Prostate gland (tissue), 2 donors: ENCODE measurements around the gene RIMBP2. TPM values are rescaled to one million over a fixed set of nuclear protein-coding genes. Genes with fewer than 3 reads are reported as not detected.

Experiments
- DNase-seq: peaks from one replicate; pipeline ENCODE4 v3.0.0-alpha.2; 2019; ENCODE audit warnings: low spot score
- H3K27ac ChIP-seq, 2 donors: fragments of 200-600 bp; sonication (generic); 2 replicates each; pipeline ENCODE4 v1.5.1; 2017 to 2019
- H3K27me3 ChIP-seq: fragments of 200-600 bp; sonication (generic); replicated peaks from 2 replicates; pipeline ENCODE4 v1.5.1; 2019; ENCODE audit not compliant: insufficient read depth
- H3K36me3 ChIP-seq, 2 donors: fragments of 200-600 bp; sonication (generic); 1 replicate in 1 of 2; 2 replicates in 1 of 2; pipeline versions ENCODE4 v1.5.1 to v1.8.1; 2017 to 2019
- H3K4me1 ChIP-seq: fragments of 200-600 bp; sonication (generic); replicated peaks from 2 replicates; pipeline ENCODE4 v1.5.1; 2019
- H3K4me3 ChIP-seq, 2 donors: fragments of 200-600 bp; sonication (generic); 2 replicates each; pipeline ENCODE4 v1.5.1; 2017 to 2019
- H3K9me3 ChIP-seq: fragments of 200-600 bp; sonication (generic); 2 replicates; pipeline ENCODE4 v1.5.1; 2017
- CTCF ChIP-seq, 4 experiments: fragments of 200-600 bp in 2 of 4; fragments of 450-650 bp in 2 of 4; sonication (generic) in 2 of 4; IDR thresholded peaks; 1 replicate in 3 of 4; 2 replicates in 1 of 4; pipeline ENCODE4 v1.5.1; 2016 to 2019; ENCODE audit warnings: antibody characterized with exemption in 4 of 4, mild to moderate bottlenecking in 2 of 4, moderate library complexity in 2 of 4
- POLR2A ChIP-seq: fragments of 450-650 bp; IDR thresholded peaks from one replicate; pipeline ENCODE4 v1.6.1; 2016; ENCODE audit warnings: antibody characterized with exemption, mild to moderate bottlenecking
- POLR2AphosphoS5 ChIP-seq: sonication (generic); formaldehyde crosslinking; IDR thresholded peaks from one replicate; pipeline ENCODE4 v1.6.1; 2017; ENCODE audit warnings: antibody characterized with exemption
- WGBS: methylation state at CpG from one replicate; pipeline ENCODE4 v1.1.5; 2018; 5-methylcytosine and 5-hydroxymethylcytosine counted together
- intact Hi-C: fragments of 100-400 bp; cut with DNase I; formaldehyde crosslinking; loops from one replicate; pipeline ENCODE4 v1.14.2; 2022
- total RNA-seq, 2 donors: library from RNA; depleted of rRNA; stranded (reverse); fragments of >200 nt; gene quantifications; one replicate each; pipeline ENCODE4 v1.1.0, GENCODE V29; 2016

The RIMBP2 gene
- total RNA-seq, 2 donors from 2014 or later = 0.96 to 7.0 TPM

GRCh38 chr12:130642856-130643255 lies 73.2 kb downstream of the RIMBP2 start:
- DNase-seq = no peak
- Histone ChIP-seq H3K9me3 (no peaks in the 10 kb centered on the region), H3K4me3 (no peak overlapping the region), H3K27ac (no peak overlapping the region), H3K36me3 (no peaks in the 10 kb centered on the region), H3K27me3 (no peaks in the 10 kb centered on the region), H3K4me1 (no peaks in the 10 kb centered on the region)
- intact Hi-C loops = no loop called here
- 76% methylated on average over 15 of the region's 15 CpGs for WGBS
- no peak for TF ChIP-seq POLR2AphosphoS5
- TF ChIP-seq CTCF (IDR thresholded peaks at IDR 0.05) = no peak
- no peak for TF ChIP-seq POLR2A

- no peak for TF ChIP-seq POLR2A
- TF ChIP-seq CTCF (IDR thresholded peaks at IDR 0.05) = no peak
- TF ChIP-seq POLR2AphosphoS5 = no peak
- no peak for DNase-seq
These were observed 74.4 kb downstream of the RIMBP2 start for GRCh38 chr12:130641533-130642184.

GRCh38 chr12:130640901-130641300 lies 75.2 kb downstream of the RIMBP2 start:
- Histone ChIP-seq H3K36me3 (no peaks in the 10 kb centered on the region), H3K9me3 (no peaks in the 10 kb centered on the region), H3K4me3 (no peak overlapping the region), H3K27ac (no peak overlapping the region), H3K27me3 (no peaks in the 10 kb centered on the region), H3K4me1 (no peaks in the 10 kb centered on the region)
- intact Hi-C loops = no loop called here
- TF ChIP-seq POLR2AphosphoS5 (no peak), POLR2A (no peak), CTCF (IDR thresholded peaks at IDR 0.05) (no peak)
- no peak for DNase-seq
- WGBS = 87% methylated on average over 11 of the region's 11 CpGs

More at GRCh38 chr12:130641533-130642184, 74.4 kb downstream of the RIMBP2 start:
- Histone ChIP-seq H3K4me1 (no peaks in the 10 kb centered on the region), H3K27me3 (no peaks in the 10 kb centered on the region), H3K27ac (no peak overlapping the region), H3K9me3 (no peaks in the 10 kb centered on the region), H3K4me3 (no peak overlapping the region), H3K36me3 (no peaks in the 10 kb centered on the region)
- WGBS = 90% methylated on average over 14 of the region's 14 CpGs
- intact Hi-C loops = no loop called here

- H3K9me3 ChIP-seq = no peaks in the 10 kb centered on the region
- WGBS = 88% methylated on average over 11 of the region's 11 CpGs
- no peak overlapping the region for H3K27ac ChIP-seq
- no peak for DNase-seq
- TF ChIP-seq POLR2AphosphoS5 (no peak), CTCF (IDR thresholded peaks at IDR 0.05) (no peak), POLR2A (no peak)
- intact Hi-C loops = no loop called here
- H3K36me3 ChIP-seq = no peaks in the 10 kb centered on the region
- H3K27me3 ChIP-seq = no peaks in the 10 kb centered on the region
- no peak overlapping the region for H3K4me3 ChIP-seq
- no peaks in the 10 kb centered on the region for H3K4me1 ChIP-seq
These were observed 75.6 kb downstream of the RIMBP2 start for GRCh38 chr12:130640496-130640895.
